ENCODE measurements around the gene MIOS. TPM values are rescaled to one million over a fixed set of nuclear protein-coding genes. Genes with fewer than 3 reads are reported as not detected.

MIOS gene
- total and polyA plus RNA-seq, 11 donors = 5.7 to 30.8 (median 22.3) TPM

DNA sequence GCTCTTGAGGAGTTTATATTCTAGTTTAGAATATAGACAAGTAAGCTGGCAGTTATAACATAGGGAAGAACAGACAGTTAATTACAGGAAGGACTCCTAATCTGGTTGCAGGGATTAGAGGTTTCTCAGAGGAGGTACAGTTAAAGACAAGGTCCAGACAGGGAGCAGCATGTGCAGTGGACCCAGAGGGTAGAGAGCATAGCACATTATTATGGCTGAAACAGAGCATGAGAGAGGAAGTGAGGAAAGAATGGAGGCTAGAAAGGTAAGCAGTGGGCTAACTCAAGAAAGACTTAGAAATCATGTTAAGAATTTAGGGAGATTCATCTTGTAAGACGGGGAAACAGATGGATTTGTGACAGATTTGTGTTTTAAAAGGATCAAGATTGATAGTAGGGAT, 9.7 kb downstream of the MIOS start:
- Histone ChIP-seq H3K4me3 (no peak overlapping the region), H3K36me3 (peaks cover 0 to 42% (median 2%) of the 10 kb centered on the region in 9 donors), H3K27ac (no peak overlapping the region), H3K27me3 (no peaks in the 10 kb centered on the region), H3K4me1 (peaks cover 0 to 21% (median 0%) of the 10 kb centered on the region in 12 donors), H3K9me3 (no peaks in the 10 kb centered on the region)
- TF ChIP-seq, protein P1, sequence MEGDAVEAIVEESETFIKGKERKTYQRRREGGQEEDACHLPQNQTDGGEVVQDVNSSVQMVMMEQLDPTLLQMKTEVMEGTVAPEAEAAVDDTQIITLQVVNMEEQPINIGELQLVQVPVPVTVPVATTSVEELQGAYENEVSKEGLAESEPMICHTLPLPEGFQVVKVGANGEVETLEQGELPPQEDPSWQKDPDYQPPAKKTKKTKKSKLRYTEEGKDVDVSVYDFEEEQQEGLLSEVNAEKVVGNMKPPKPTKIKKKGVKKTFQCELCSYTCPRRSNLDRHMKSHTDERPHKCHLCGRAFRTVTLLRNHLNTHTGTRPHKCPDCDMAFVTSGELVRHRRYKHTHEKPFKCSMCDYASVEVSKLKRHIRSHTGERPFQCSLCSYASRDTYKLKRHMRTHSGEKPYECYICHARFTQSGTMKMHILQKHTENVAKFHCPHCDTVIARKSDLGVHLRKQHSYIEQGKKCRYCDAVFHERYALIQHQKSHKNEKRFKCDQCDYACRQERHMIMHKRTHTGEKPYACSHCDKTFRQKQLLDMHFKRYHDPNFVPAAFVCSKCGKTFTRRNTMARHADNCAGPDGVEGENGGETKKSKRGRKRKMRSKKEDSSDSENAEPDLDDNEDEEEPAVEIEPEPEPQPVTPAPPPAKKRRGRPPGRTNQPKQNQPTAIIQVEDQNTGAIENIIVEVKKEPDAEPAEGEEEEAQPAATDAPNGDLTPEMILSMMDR (IDR thresholded peaks at IDR 0.05) = no peak
- WGBS, 4 donors = 93 to 99% (median 97%) methylated on average over 1 of the region's 1 CpG
- intact Hi-C loops (cut with DNase I) = no loop called here
- ATAC-seq = no peak
- DNase-seq = no peak

DNA sequence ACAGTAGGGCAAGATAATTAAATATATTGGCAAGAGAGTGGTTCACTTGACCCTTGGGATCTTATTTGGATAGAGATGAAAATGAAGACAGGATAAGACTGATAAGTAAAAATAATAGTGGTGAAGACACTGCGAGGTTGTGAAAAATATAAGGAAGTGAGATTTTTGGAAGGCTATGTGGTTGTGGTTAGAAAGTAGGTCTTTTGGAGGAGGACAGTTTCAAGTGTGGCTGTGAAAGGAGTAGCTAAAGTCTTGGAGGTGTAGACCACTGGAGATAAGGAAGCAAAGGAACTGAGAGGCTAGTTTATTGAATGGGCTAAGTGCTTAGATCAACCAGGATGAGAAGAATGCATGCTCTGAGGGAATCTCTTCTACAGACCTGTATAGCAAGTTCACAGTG, 11.2 kb downstream of the MIOS start:
- Histone ChIP-seq H3K9me3 (no peaks in the 10 kb centered on the region), H3K4me3 (no peak overlapping the region), H3K4me1 (peaks cover 0 to 18% (median 0%) of the 10 kb centered on the region in 12 donors), H3K27me3 (no peaks in the 10 kb centered on the region), H3K36me3 (peaks cover 0 to 41% (median 2%) of the 10 kb centered on the region in 9 donors), H3K27ac (no peak overlapping the region)
- 69 to 71% (median 70%) methylated on average over 1 of the region's 1 CpG for WGBS, 4 donors
- DNase-seq = no peak
- intact Hi-C loops (cut with DNase I) = no loop called here
- peak in 1 of 4 donors; percentile 34 for ATAC-seq
- TF ChIP-seq POLR2A (IDR thresholded peaks at IDR 0.05) = no peak
- TF ChIP-seq, protein P1 (IDR thresholded peaks at IDR 0.05) = no peak

DNA sequence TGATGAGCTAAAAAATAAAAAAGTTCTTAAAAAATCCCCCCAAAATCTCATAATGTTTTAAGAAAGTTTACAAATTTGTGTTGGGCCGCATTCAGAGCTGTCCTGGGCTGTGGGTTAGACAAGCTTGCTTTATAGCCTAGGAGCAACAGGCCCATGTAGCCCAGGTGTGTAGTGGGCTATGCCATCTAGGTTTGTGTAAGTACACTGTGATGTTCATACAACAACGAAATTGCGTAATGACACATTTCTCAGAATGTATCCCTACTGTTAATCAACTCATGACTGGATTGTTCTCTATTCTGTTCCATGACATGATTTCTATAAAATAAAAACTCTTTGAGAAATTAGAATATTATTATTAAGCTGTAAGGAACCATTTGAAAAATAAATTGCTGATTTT, 13.0 kb downstream of the MIOS start:
- WGBS, 4 donors = 95 to 98% (median 97%) methylated on average over 3 of the region's 3 CpGs
- TF ChIP-seq POLR2A (IDR thresholded peaks at IDR 0.05) = no peak
- TF ChIP-seq, protein P1 (IDR thresholded peaks at IDR 0.05) = no peak
- intact Hi-C loops (cut with DNase I) = loop anchor here in 1 of 10 donors (10.0 kb wide), 1 partner anchor 185 kb away; no protein-coding TSS in a partner anchor
- Histone ChIP-seq H3K27me3 (no peaks in the 10 kb centered on the region), H3K4me1 (peaks cover 0 to 15% (median 0%) of the 10 kb centered on the region in 12 donors), H3K36me3 (peaks cover 0 to 31% (median 0%) of the 10 kb centered on the region in 9 donors), H3K27ac (no peak overlapping the region), H3K4me3 (no peak overlapping the region), H3K9me3 (no peaks in the 10 kb centered on the region)
- ATAC-seq (no peak), DNase-seq (no peak)

DNA sequence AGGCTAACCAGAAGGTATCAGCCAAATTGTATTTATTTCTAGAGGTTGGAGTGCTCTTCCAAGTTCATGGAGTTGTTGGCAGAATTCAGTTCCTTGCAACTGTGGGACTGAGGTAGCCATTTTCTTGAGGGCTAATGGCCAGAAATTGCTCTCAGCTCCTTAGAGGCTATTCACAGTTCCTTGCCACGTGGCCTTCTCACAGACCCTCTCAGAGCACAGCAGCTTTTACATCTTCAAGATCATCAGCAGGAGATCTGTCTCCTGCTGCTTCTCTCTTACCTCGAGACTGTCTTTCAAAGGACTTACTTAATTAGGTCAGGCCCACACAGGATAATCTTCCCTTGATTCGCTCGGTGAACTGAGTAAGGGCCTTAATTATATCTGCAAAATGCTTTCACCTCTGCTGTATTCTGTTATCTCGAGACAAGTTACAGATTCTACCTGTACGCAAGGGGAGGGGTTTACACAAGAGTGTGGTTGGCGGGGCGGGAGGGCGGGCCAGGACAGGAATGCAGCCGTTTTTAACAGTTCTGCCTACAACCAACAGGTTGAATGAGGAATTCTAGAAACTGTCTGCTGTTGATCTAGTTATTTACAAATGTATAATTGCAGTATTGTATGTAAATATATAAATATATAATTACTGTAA, 15.0 kb downstream of the MIOS start:
- ATAC-seq (no peak), DNase-seq (no peak)
- Histone ChIP-seq H3K36me3 (peaks cover 0 to 20% (median 0%) of the 10 kb centered on the region in 9 donors), H3K4me1 (peaks cover 0 to 15% (median 0%) of the 10 kb centered on the region in 12 donors), H3K4me3 (no peak overlapping the region), H3K27me3 (no peaks in the 10 kb centered on the region), H3K9me3 (no peaks in the 10 kb centered on the region), H3K27ac (no peak overlapping the region)
- intact Hi-C loops (cut with DNase I) = loop anchor here in 1 of 10 donors (10.0 kb wide), 1 partner anchor 183 kb away; no protein-coding TSS in a partner anchor
- TF ChIP-seq, protein P1 (IDR thresholded peaks at IDR 0.05) = no peak
- TF ChIP-seq POLR2A (IDR thresholded peaks at IDR 0.05) = no peak
- 89 to 95% (median 91%) methylated on average over 10 of the region's 10 CpGs for WGBS, 4 donors
